ENCODE measurements around the gene SLC16A5.

GRCh38 chr17:75125984-75126383, 38.2 kb downstream of the SLC16A5 start:
- TF ChIP-seq POLR2AphosphoS5 (IDR thresholded peaks at IDR 0.05; ENCODE audit: low read depth, low read length) (no peak), TAF1 (IDR thresholded peaks at IDR 0.05; ENCODE audit: borderline replicate concordance, insufficient read depth, low read length) (no peak), REST (IDR thresholded peaks at IDR 0.05; ENCODE audit: insufficient read depth in 1 of 2, low read depth in 2 of 2, low read length in 2 of 2) (no peak), SIN3A (IDR thresholded peaks at IDR 0.05; ENCODE audit: borderline replicate concordance, insufficient read depth, low read length) (no peak)
